ENCODE results near the gene SFI1. TPM values are rescaled to one million over a fixed set of nuclear protein-coding genes. Genes with fewer than 3 reads are reported as not detected.

SFI1 gene
- total RNA-seq, 2 donors from 2014 or later = 6.5 to 6.8 TPM

DNA sequence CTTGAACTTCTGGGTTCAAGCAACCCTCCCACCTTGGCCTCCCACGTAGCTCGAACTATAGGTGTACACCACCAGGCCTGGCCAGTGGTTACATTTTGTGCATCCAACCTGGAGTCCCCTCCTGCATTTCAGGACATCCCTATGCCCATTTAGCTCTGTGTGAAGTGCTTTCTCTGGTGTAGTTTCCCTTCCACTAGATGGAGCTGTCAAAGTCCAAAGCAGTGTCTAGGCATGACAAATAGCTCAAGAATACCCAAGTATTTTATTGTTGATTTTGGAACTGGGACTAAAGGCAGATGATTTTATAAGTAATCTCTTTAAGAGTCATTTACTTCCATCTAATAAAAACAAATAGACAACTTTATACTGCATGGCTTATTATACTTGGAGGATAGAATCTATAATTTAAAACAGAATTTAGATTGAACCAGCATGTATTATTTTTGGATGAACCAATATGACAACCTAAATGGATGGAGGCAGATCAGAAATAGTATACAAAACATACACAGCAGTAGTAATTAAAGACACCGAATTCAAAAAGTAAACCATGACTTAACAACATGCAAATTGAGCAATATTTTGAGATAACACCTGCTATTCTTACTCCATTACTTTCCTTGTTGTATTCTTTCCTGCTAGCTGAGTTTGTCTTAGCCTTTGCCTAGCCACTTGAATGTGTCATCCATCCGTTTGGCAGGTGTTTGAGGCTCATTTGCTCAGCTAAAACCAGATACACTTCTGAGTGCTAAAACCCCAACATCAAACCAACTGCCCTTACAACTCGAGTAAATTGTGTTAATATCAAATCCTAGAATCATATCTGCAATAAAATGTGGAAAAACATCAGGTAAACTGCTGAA, 44.4 kb upstream of the SFI1 start:
- H3K27ac ChIP-seq = no peak overlapping the region
- peaks cover 32% of the 10 kb centered on the region for H3K36me3 ChIP-seq
- H3K27me3 ChIP-seq = no peaks in the 10 kb centered on the region
- H3K4me1 ChIP-seq = peaks cover 0 to 23% of the 10 kb centered on the region in 2 donors
- no peaks in the 10 kb centered on the region for H3K9me3 ChIP-seq
- no peak overlapping the region for H3K4me3 ChIP-seq
- DNase-seq (ENCODE audit: low spot score) = no peak
- TF ChIP-seq, protein P1, sequence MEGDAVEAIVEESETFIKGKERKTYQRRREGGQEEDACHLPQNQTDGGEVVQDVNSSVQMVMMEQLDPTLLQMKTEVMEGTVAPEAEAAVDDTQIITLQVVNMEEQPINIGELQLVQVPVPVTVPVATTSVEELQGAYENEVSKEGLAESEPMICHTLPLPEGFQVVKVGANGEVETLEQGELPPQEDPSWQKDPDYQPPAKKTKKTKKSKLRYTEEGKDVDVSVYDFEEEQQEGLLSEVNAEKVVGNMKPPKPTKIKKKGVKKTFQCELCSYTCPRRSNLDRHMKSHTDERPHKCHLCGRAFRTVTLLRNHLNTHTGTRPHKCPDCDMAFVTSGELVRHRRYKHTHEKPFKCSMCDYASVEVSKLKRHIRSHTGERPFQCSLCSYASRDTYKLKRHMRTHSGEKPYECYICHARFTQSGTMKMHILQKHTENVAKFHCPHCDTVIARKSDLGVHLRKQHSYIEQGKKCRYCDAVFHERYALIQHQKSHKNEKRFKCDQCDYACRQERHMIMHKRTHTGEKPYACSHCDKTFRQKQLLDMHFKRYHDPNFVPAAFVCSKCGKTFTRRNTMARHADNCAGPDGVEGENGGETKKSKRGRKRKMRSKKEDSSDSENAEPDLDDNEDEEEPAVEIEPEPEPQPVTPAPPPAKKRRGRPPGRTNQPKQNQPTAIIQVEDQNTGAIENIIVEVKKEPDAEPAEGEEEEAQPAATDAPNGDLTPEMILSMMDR (IDR thresholded peaks at IDR 0.05) = no peak

DNA sequence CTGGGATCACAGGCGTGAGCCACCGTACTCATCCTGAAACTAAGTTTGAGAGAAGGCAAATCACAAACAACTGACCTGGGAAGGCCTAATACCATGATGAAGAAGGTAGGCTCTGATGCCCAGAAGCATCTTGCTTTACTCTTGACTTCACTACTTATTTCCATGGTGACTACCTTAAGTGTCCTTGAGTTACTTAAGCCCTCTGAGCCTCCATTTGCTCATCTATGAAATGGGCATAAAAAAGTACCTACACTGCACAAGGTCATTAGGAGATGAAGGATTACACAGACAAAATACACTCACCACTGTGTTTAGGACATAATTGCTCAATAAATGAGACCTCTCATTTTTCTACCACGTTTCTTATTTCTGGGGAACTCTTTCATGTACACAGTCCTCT, 34.6 kb upstream of the SFI1 start:
- Histone ChIP-seq H3K27me3 (no peaks in the 10 kb centered on the region), H3K36me3 (peaks cover 60% of the 10 kb centered on the region), H3K27ac (no peak overlapping the region), H3K4me1 (no peaks in the 10 kb centered on the region), H3K4me3 (no peak overlapping the region), H3K9me3 (no peaks in the 10 kb centered on the region)
- TF ChIP-seq, protein P1 (IDR thresholded peaks at IDR 0.05) = no peak
- no peak for DNase-seq (ENCODE audit: low spot score)

DNA sequence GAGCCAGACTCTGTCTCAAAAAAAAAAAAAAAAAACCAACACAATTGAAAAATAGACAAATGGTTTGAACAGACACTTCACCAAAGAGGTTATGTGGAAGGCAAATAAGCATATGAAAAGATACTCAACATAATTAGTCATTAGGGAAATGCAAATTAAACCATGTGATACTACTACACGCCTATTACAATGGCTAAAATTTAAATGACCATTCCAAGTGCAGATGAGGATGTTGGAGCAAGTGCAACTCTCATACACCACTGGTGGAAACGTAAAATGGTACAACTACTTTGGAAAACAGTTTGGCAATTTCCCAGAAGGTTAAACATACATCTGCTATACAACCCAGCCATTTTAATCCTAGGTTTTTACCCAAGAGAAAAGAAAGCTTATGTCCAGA, 31.0 kb upstream of the SFI1 start:
- Histone ChIP-seq H3K9me3 (no peaks in the 10 kb centered on the region), H3K4me1 (no peaks in the 10 kb centered on the region), H3K27ac (no peak overlapping the region), H3K4me3 (no peak overlapping the region), H3K36me3 (peaks cover 71% of the 10 kb centered on the region), H3K27me3 (no peaks in the 10 kb centered on the region)
- TF ChIP-seq, protein P1 (IDR thresholded peaks at IDR 0.05) = no peak
- DNase-seq (ENCODE audit: low spot score) = no peak

DNA sequence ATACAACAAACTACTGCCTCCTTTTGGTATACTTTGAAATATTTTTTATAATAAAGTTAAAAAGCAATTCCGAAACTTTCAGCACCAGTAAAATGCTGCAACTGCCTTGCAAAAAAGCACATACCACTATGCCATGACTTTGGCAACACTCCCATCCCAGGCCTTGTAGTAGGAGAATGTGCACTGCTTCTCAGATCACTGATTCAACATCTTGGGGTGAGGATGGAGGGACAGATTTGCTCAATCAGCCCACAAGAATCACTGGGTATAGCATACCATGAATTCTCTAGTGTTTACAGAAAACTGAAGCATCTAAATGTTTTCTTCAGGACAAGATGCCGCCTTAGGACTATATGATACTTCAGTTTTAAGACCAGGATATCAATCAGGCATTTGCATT, 21.6 kb upstream of the SFI1 start:
- Histone ChIP-seq H3K4me3 (no peak overlapping the region), H3K9me3 (no peaks in the 10 kb centered on the region), H3K36me3 (peaks cover 21% of the 10 kb centered on the region), H3K27me3 (no peaks in the 10 kb centered on the region), H3K27ac (no peak overlapping the region), H3K4me1 (no peaks in the 10 kb centered on the region)
- no peak for DNase-seq (ENCODE audit: low spot score)
- TF ChIP-seq, protein P1 (IDR thresholded peaks at IDR 0.05) = no peak

DNA sequence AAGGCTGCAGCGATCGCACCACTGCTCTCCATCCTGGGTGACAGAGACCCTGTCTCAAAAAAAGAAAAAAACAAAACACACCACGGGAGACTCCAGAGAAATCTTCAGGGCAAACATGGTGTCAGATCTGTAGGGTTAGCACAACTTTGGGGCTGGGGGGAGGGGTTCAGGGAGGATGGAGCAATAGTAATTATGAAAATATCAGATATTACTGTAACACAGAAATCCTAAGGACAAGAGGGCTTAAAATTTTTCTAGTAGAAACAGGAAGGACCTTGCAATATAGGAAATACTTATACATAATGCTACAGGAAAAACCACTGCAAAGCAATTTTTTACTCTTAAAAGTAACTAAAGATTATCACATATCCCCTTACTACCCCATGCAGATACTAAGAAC, 20.5 kb upstream of the SFI1 start:
- Histone ChIP-seq H3K27me3 (no peaks in the 10 kb centered on the region), H3K9me3 (no peaks in the 10 kb centered on the region), H3K36me3 (peaks cover 19% of the 10 kb centered on the region), H3K4me1 (no peaks in the 10 kb centered on the region), H3K4me3 (no peak overlapping the region), H3K27ac (no peak overlapping the region)
- TF ChIP-seq, protein P1 (IDR thresholded peaks at IDR 0.05) = no peak
- DNase-seq (ENCODE audit: low spot score) = no peak

DNA sequence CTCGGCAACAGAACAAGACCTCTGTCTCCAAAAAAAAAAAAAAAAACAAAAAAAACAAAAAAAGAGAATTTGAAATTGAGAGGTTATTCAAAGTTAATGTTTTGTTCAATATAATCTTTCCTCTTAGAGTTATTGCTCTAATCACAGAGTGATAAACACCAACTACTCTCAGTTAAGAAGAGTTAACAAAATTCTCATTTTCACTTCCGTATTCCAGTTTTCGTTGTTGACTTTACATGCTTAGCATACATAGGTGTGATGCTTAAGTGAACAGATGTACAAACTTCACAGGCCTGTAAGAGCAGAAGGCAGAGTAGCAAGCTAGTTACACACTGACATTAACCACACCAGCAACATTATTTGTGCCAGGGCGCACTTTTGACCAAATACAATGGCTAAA, 19.0 kb upstream of the SFI1 start:
- TF ChIP-seq, protein P1 (IDR thresholded peaks at IDR 0.05) = no peak
- Histone ChIP-seq H3K4me3 (no peak overlapping the region), H3K27me3 (no peaks in the 10 kb centered on the region)

More for the DNA sequence above, 19.0 kb upstream of the SFI1 start:
- peaks cover 27% of the 10 kb centered on the region for H3K36me3 ChIP-seq
- DNase-seq (ENCODE audit: low spot score) = no peak
- no peaks in the 10 kb centered on the region for H3K9me3 ChIP-seq
- H3K4me1 ChIP-seq = no peaks in the 10 kb centered on the region
- no peak overlapping the region for H3K27ac ChIP-seq

All from right atrium auricular region (tissue), 2 donors.